K562 (cell line): ENCODE measurements around the gene SLC1A4. TPM values are rescaled to one million over a fixed set of nuclear protein-coding genes. Genes with fewer than 3 reads are reported as not detected.
A peak's percentile ranks its signal among the peaks of the same experiment; 100 is the strongest.
"Not testable (repeated sequence)": the region's sequence is repeated elsewhere in the genome, so short reads cannot be mapped to it uniquely, and the experiment has no call there.

Experiments used
- ATAC-seq: fragments of 200-7000 bp; cut with Tn5 transposase; 3 replicates; pipeline ENCODE4 v1.9.1; 2020; ENCODE audit warnings: moderate library complexity
- BruUV-seq: library from RNA; stranded (reverse); fragments of 400-500 nt; replicated peaks from 2 replicates; lab custom pipeline; 2021; lab: Mats Ljungman, UMichigan
- CTCF ChIA-PET: fragments of 300-600 bp; formaldehyde crosslinking; extraction: SDS; loops from one replicate; lab custom pipeline; 2021; ENCODE audit warnings: low intra/inter-chr PET ratio; lab: Yijun Ruan, JAX
- POLR2A ChIA-PET: fragments of 300-600, 350-650 bp; sonication (Branson Sonifier 250); formaldehyde crosslinking; extraction: SDS; loops from one replicate; lab custom pipeline; 2021; ENCODE audit warnings: antibody characterized with exemption, inconsistent platforms; lab: Yijun Ruan, JAX
- DNase-seq, 4 experiments: peaks; one replicate each; pipeline versions ENCODE4 v3.0.0 to v3.0.0-alpha.2; 2011 to 2018; ENCODE audit warnings: low spot score in 3 of 4, mixed read lengths in 3 of 4; ENCODE audit errors: extremely low read depth in 1 of 4
- FAIRE-seq: peaks from 2 replicates; lab custom pipeline; 2011; peaks lifted over from hg19 to GRCh38; lab: Jason Lieb, UNC
- H2AFZ ChIP-seq: 2 replicates; pipeline ENCODE4 v1.6.0; 2011; ENCODE audit warnings: low read depth, low read length, control low read depth, inconsistent platforms
- H3K27ac ChIP-seq: fragments of 200-600 bp; 3 replicates; pipeline ENCODE4 v1.8.0; 2011; ENCODE audit warnings: low read depth, mild to moderate bottlenecking, control low read depth, inconsistent platforms, low read length, moderate library complexity, mixed read lengths; ENCODE audit errors: extremely low read depth
- H3K27me3 ChIP-seq, 2 experiments: fragments of 300-600 bp in 1 of 2; 2 replicates in 1 of 2; 3 replicates in 1 of 2; pipeline versions ENCODE4 v1.6.0 to v1.8.0; 2011; ENCODE audit warnings: inconsistent platforms in 2 of 2, low read length in 2 of 2, mild to moderate bottlenecking in 1 of 2, mixed read lengths in 1 of 2, moderate library complexity in 1 of 2; ENCODE audit not compliant: control insufficient read depth in 2 of 2, insufficient read depth in 2 of 2
- H3K36me3 ChIP-seq: fragments of 300-600 bp; 3 replicates; pipeline ENCODE4 v1.8.0; 2011; ENCODE audit warnings: mild to moderate bottlenecking, low read length, inconsistent platforms; ENCODE audit not compliant: control insufficient read depth, insufficient read depth
- H3K4me1 ChIP-seq, 2 experiments: fragments of 200-600 bp in 1 of 2; replicated peaks in 1 of 2; 2 replicates in 1 of 2; 3 replicates in 1 of 2; pipeline versions ENCODE4 v1.5.1 to v1.8.0; 2011; ENCODE audit warnings: inconsistent platforms in 2 of 2, low read length in 2 of 2, mild to moderate bottlenecking in 1 of 2, mixed read lengths in 1 of 2, moderate library complexity in 1 of 2; ENCODE audit not compliant: control insufficient read depth in 2 of 2, insufficient read depth in 2 of 2
- H3K4me2 ChIP-seq: 2 replicates; pipeline ENCODE4 v1.6.1; 2011; ENCODE audit warnings: low read length, control low read depth, inconsistent platforms, mixed read lengths; ENCODE audit not compliant: insufficient read depth
- H3K4me3 ChIP-seq: fragments of 200-600 bp; sonication (generic), shearing (Covaris generic); 2 replicates; pipeline ENCODE4 v1.5.1; 2016; ENCODE audit warnings: control low read depth, inconsistent platforms
- H3K79me2 ChIP-seq: fragments of 200-600 bp; 3 replicates; pipeline ENCODE4 v1.8.0; 2011; ENCODE audit warnings: low read length, inconsistent platforms; ENCODE audit not compliant: control insufficient read depth, insufficient read depth
- H3K9ac ChIP-seq, 2 experiments: 2 replicates each; pipeline versions ENCODE4 v1.6.0 to v1.6.1; 2011; ENCODE audit warnings: low read depth in 2 of 2, low read length in 2 of 2, control low read depth in 1 of 2, inconsistent platforms in 1 of 2, mild to moderate bottlenecking in 1 of 2, mixed read lengths in 1 of 2; ENCODE audit not compliant: insufficient read depth in 1 of 2
- H3K9me1 ChIP-seq: one replicate; pipeline ENCODE4 v1.6.0; 2011; ENCODE audit warnings: inconsistent platforms, mild to moderate bottlenecking, low read length, moderate library complexity; ENCODE audit not compliant: control insufficient read depth, insufficient read depth
- H3K9me3 ChIP-seq: replicated peaks from 2 replicates; pipeline ENCODE4 v1.5.1; 2011; ENCODE audit warnings: low read depth, low read length, inconsistent platforms; ENCODE audit not compliant: control insufficient read depth, insufficient read depth
- H4K20me1 ChIP-seq: replicated peaks from 2 replicates; pipeline ENCODE4 v1.6.1; 2011; ENCODE audit warnings: low read length, inconsistent platforms, mixed read lengths; ENCODE audit not compliant: control insufficient read depth, insufficient read depth
- E2F3 ChIP-seq: fragments of 250-450 bp; sonication (Bioruptor Pico); IDR thresholded peaks from 2 replicates; pipeline ENCODE4 v1.4.0; 2020; ENCODE audit warnings: mild to moderate bottlenecking
- HNRNPH1 ChIP-seq: fragments of 200-400 bp; formaldehyde crosslinking; optimal IDR thresholded peaks from 2 replicates; pipeline ENCODE3; 2017; ENCODE audit warnings: low read depth, mild to moderate bottlenecking, low read length, moderate library complexity
- PRPF4 ChIP-seq: fragments of 200-400 bp; formaldehyde crosslinking; IDR thresholded peaks from one replicate; pipeline ENCODE4 v1.6.1; 2017; ENCODE audit warnings: low read length, low read depth, mild to moderate bottlenecking; ENCODE audit not compliant: insufficient read depth, poor library complexity, severe bottlenecking
- WGBS: fragments of 100-300 bp; shearing (Covaris generic); methylation state at CpG from one replicate; pipeline ENCODE4 v1.1.6; 2016; ENCODE audit warnings: low coverage, mixed read lengths; ENCODE audit not compliant: insufficient coverage; ENCODE audit errors: missing lambda C conversion rate; 5-methylcytosine and 5-hydroxymethylcytosine counted together
- in situ Hi-C: fragments of 300-500 bp; cut with MboI; formaldehyde crosslinking; loops from 4 replicates; pipeline ENCODE4 v1.15.0; 2018; ENCODE audit warnings: inconsistent platforms, mixed read lengths
- intact Hi-C: fragments of 100-400 bp; cut with micrococcal nuclease; formaldehyde crosslinking; loops from 2 replicates; pipeline ENCODE4 v1.14.2; 2022
- polyA plus RNA-seq, 8 experiments: library from polyadenylated mRNA; depleted of rRNA in 4 of 8; stranded (reverse) in 5 of 8; unstranded in 3 of 8; fragments of >200 nt; fragmentation: Nextera tagmentation in 2 of 8; fragmentation: Illumina TruSeq in 1 of 8; extraction: Ambion mirVana in 2 of 8; extraction: Trizol in 1 of 8; gene quantifications; 2 replicates each; pipeline versions ENCODE4 v1.2.1 to v1.2.3, GENCODE V29; 2011 to 2014; ENCODE audit warnings: inconsistent platforms in 1 of 8, missing spikeins in 1 of 8
- total RNA-seq, 7 experiments: library from RNA; depleted of rRNA in 6 of 7; stranded (reverse); fragments of >200 nt in 6 of 7; fragmentation: Illumina TruSeq in 2 of 7; extraction: Trizol in 2 of 7; gene quantifications; 2 replicates each; pipeline versions ENCODE4 v1.2.1 to v1.2.3, GENCODE V29; 2011 to 2021; ENCODE audit warnings: low replicate concordance in 1 of 7
- TF ChIP-seq, protein P1 (sequence below), 2 experiments: fragments of 450-650 bp in 1 of 2; sonication (generic) in 1 of 2; formaldehyde crosslinking in 1 of 2; IDR thresholded peaks; 2 replicates each; pipeline versions ENCODE4 v1.7.1 to v1.9.0; 2016 to 2022; ENCODE audit warnings: inconsistent platforms in 1 of 2, mild to moderate bottlenecking in 1 of 2, missing genetic modification reagents in 1 of 2

The SLC1A4 gene
- total and polyA plus RNA-seq, 9 of the 15 experiments (the other 6 are each of a cell fraction or from before 2014, with no cell fraction given), result 4.4 to 24.0 (median 10.9) TPM

DNA sequence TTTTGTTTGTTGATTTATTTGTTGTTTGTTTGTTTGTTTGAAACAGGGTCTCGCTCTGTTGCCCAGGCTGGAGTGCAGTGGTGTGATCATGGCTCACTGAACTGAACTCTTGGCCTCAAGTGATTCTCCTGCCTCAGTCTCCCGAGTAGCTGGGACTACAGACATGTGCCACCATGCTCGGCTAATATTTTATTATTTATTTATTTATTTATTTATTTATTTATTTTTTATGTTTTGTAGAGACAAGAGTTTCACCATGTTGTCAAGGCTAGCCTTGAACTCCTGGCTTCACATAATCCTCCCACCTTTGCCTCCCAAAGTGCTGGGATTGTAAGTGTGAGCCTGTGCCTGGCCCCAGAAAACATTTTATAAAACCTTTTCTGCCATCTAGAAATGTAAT lies 15.0 kb downstream of the SLC1A4 start:
- H3K4me3 ChIP-seq, H3K9ac ChIP-seq, ATAC-seq, H3K4me1 ChIP-seq, H3K4me2 ChIP-seq, H3K27ac ChIP-seq, FAIRE-seq, in situ Hi-C loops, BruUV-seq, H3K79me2 ChIP-seq, H4K20me1 ChIP-seq, H3K9me1 ChIP-seq, intact Hi-C loops, DNase-seq, CTCF ChIA-PET, H3K9me3 ChIP-seq, H2AFZ ChIP-seq, H3K27me3 ChIP-seq: not testable (repeated sequence)
- peaks cover 11% of the 10 kb centered on the region; the same call in 2 of the 3 replicates for H3K36me3 ChIP-seq
- POLR2A ChIA-PET, result interaction anchor here (1.4 kb wide), 1 partner anchor 11 kb away, joined by 4 read pairs; no protein-coding TSS in a partner anchor
- WGBS, result 92% methylated on average over 3 of the region's 3 CpGs

DNA sequence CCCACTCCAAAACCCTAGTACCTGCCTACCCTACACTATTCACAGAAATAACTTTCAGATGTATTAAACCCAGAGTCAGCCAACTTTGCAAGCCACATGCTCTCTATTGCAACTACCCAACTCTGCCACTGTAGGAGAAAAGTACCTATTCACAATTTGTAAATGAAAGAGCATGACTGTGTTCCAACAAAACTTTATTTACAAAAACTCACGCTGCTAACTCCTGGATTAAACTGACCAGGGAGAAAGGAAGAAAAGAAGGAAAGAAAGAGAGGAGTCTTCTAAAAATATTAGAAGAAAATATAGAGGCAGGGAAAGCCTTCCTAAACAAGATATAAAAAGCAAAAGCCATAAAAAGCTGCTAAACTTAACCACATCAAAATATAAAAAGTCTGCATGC lies 24.6 kb downstream of the SLC1A4 start:
- TF ChIP-seq HNRNPH1 (no peak), E2F3 (CRISPR knock-in tag) (no peak), PRPF4 (no peak)
- TF ChIP-seq, protein P1, sequence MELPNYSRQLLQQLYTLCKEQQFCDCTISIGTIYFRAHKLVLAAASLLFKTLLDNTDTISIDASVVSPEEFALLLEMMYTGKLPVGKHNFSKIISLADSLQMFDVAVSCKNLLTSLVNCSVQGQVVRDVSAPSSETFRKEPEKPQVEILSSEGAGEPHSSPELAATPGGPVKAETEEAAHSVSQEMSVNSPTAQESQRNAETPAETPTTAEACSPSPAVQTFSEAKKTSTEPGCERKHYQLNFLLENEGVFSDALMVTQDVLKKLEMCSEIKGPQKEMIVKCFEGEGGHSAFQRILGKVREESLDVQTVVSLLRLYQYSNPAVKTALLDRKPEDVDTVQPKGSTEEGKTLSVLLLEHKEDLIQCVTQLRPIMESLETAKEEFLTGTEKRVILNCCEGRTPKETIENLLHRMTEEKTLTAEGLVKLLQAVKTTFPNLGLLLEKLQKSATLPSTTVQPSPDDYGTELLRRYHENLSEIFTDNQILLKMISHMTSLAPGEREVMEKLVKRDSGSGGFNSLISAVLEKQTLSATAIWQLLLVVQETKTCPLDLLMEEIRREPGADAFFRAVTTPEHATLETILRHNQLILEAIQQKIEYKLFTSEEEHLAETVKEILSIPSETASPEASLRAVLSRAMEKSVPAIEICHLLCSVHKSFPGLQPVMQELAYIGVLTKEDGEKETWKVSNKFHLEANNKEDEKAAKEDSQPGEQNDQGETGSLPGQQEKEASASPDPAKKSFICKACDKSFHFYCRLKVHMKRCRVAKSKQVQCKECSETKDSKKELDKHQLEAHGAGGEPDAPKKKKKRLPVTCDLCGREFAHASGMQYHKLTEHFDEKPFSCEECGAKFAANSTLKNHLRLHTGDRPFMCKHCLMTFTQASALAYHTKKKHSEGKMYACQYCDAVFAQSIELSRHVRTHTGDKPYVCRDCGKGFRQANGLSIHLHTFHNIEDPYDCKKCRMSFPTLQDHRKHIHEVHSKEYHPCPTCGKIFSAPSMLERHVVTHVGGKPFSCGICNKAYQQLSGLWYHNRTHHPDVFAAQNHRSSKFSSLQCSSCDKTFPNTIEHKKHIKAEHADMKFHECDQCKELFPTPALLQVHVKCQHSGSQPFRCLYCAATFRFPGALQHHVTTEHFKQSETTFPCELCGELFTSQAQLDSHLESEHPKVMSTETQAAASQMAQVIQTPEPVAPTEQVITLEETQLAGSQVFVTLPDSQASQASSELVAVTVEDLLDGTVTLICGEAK (IDR thresholded peaks at IDR 0.05), result peak; percentile 68
- TF ChIP-seq, protein P1 (CRISPR knock-in tag; IDR thresholded peaks at IDR 0.05), result no peak
- H3K9me1 ChIP-seq, result no peaks in the 10 kb centered on the region
- WGBS, result 40% methylated on average over 1 of the region's 1 CpG
- H3K27me3 ChIP-seq, result no peaks in the 10 kb centered on the region
- ATAC-seq (no peak), DNase-seq (no peak), FAIRE-seq (no peak)
- H3K4me1 ChIP-seq, result no peaks in the 10 kb centered on the region; a peak in 1 of 5 replicates
- intact Hi-C loops (no loop called here), in situ Hi-C loops (no loop called here)
- H3K4me2 ChIP-seq, result no peak overlapping the region
- BruUV-seq, result no TSS peak
- no peak overlapping the region for H3K4me3 ChIP-seq
- no peak overlapping the region for H3K9ac ChIP-seq
- H3K36me3 ChIP-seq, result peaks cover 19% of the 10 kb centered on the region
- POLR2A ChIA-PET, result no interaction called here
- no peaks in the 10 kb centered on the region for H3K9me3 ChIP-seq
- H2AFZ ChIP-seq, result no peak overlapping the region
- no peaks in the 10 kb centered on the region for H4K20me1 ChIP-seq
- H3K79me2 ChIP-seq, result no peaks in the 10 kb centered on the region
- no peak overlapping the region for H3K27ac ChIP-seq
- CTCF ChIA-PET, result no interaction called here
